HCT116 (cell line): ENCODE data around the gene IL18R1. TPM values are rescaled to one million over a fixed set of nuclear protein-coding genes. Genes with fewer than 3 reads are reported as not detected.

Source experiments
- ATAC-seq: fragments of 200-7000 bp; cut with Tn5 transposase; 2 replicates; pipeline ENCODE4 v1.9.1; 2020; ENCODE audit warnings: mild to moderate bottlenecking, moderate library complexity
- BruUV-seq: library from RNA; stranded (reverse); fragments of 400-500 nt; replicated peaks from 2 replicates; lab custom pipeline; 2021; lab: Mats Ljungman, UMichigan
- CTCF ChIA-PET: fragments of 300-600 bp; sonication (Branson Sonifier 250); formaldehyde crosslinking; loops from one replicate; lab custom pipeline; 2021; ENCODE audit warnings: antibody characterized with exemption; lab: Charles Lee
- POLR2A ChIA-PET: fragments of 300-600, 350-600 bp; sonication (Branson Sonifier 250); formaldehyde crosslinking; loops from one replicate; lab custom pipeline; 2021; ENCODE audit warnings: antibody characterized with exemption; lab: Charles Lee
- RAD21 ChIA-PET, 2 experiments: fragments of 300-600 bp; sonication (Branson Sonifier 250); formaldehyde crosslinking; loops; one replicate each; lab custom pipeline; 2023; ENCODE audit warnings: low total read pairs in 2 of 2; ENCODE audit not compliant: uncharacterized antibody in 2 of 2, unreplicated experiment in 2 of 2, low non-redundant PET in 1 of 2; lab: Charles Lee
- DNase-seq: peaks from one replicate; pipeline ENCODE4 v3.0.0-alpha.2; 2010; ENCODE audit warnings: low read depth, low spot score
- H2AFZ ChIP-seq: fragments of 200-600 bp; shearing (Covaris generic), sonication (generic); 2 replicates; pipeline ENCODE4 v1.6.1; 2017; ENCODE audit warnings: low read depth, mixed run types, mixed read lengths, antibody characterized with exemption, low read length; ENCODE audit not compliant: poor library complexity, severe bottlenecking
- H3K27ac ChIP-seq: 2 replicates; pipeline ENCODE4 v1.5.1; 2012; ENCODE audit warnings: low read depth, low read length
- H3K27me3 ChIP-seq: fragments of 200-600 bp; sonication (generic); 2 replicates; pipeline ENCODE4 v1.6.1; 2016; ENCODE audit warnings: mixed run types, low read length, mixed read lengths; ENCODE audit not compliant: insufficient read depth
- H3K36me3 ChIP-seq, 2 experiments: fragments of 200-500 bp in 1 of 2; fragments of 200-600 bp in 1 of 2; sonication (Bioruptor generic) in 1 of 2; sonication (generic) in 1 of 2; 2 replicates each; pipeline versions ENCODE4 v1.5.1 to v1.6.1; 2014 to 2016; ENCODE audit warnings: low read length in 2 of 2, inconsistent platforms in 1 of 2, mixed read lengths in 1 of 2, mixed run types in 1 of 2; ENCODE audit not compliant: insufficient read depth in 2 of 2, control insufficient read depth in 1 of 2
- H3K4me1 ChIP-seq, 2 experiments: fragments of 200-600 bp in 1 of 2; sonication (generic) in 1 of 2; 2 replicates each; pipeline versions ENCODE4 v1.5.1 to v1.6.1; 2012 to 2017; ENCODE audit warnings: low read length in 2 of 2, inconsistent platforms in 1 of 2, mild to moderate bottlenecking in 1 of 2, mixed read lengths in 1 of 2, mixed run types in 1 of 2, moderate library complexity in 1 of 2; ENCODE audit not compliant: insufficient read depth in 2 of 2, control insufficient read depth in 1 of 2
- H3K4me2 ChIP-seq: fragments of 200-600 bp; sonication (generic); 2 replicates; pipeline ENCODE4 v1.6.1; 2017; ENCODE audit warnings: mixed run types, low read length, mixed read lengths
- H3K4me3 ChIP-seq, 2 experiments: fragments of 200-600 bp in 1 of 2; sonication (generic) in 1 of 2; replicated peaks in 1 of 2; 2 replicates each; pipeline ENCODE4 v1.5.1; 2011 to 2016; ENCODE audit warnings: low read length in 2 of 2, control low read depth in 1 of 2, low read depth in 1 of 2, mild to moderate bottlenecking in 1 of 2, mixed read lengths in 1 of 2, mixed run types in 1 of 2
- H3K79me2 ChIP-seq: fragments of 200-600 bp; sonication (generic); 2 replicates; pipeline ENCODE4 v1.6.1; 2017; ENCODE audit warnings: mild to moderate bottlenecking, mixed run types, low read length, moderate library complexity, mixed read lengths; ENCODE audit not compliant: insufficient read depth
- H3K9ac ChIP-seq: fragments of 200-600 bp; sonication (generic); 2 replicates; pipeline ENCODE4 v1.6.1; 2016; ENCODE audit warnings: low read length, mixed read lengths
- H3K9me2 ChIP-seq: fragments of 200-600 bp; sonication (generic), shearing (Covaris generic); 2 replicates; pipeline ENCODE4 v1.6.1; 2017; ENCODE audit warnings: mixed run types, mild to moderate bottlenecking, moderate library complexity; ENCODE audit not compliant: insufficient read depth
- H3K9me3 ChIP-seq, 2 experiments: fragments of 200-500 bp in 1 of 2; fragments of 200-600 bp in 1 of 2; sonication (Bioruptor generic) in 1 of 2; sonication (generic) in 1 of 2; 2 replicates each; pipeline ENCODE4 v1.6.1; 2014 to 2017; ENCODE audit warnings: low read length in 2 of 2, mixed read lengths in 2 of 2, inconsistent platforms in 1 of 2, low read depth in 1 of 2, mild to moderate bottlenecking in 1 of 2, mixed run types in 1 of 2, moderate library complexity in 1 of 2; ENCODE audit not compliant: control insufficient read depth in 1 of 2, insufficient read depth in 1 of 2
- H4K20me1 ChIP-seq: fragments of 200-600 bp; sonication (generic), shearing (Covaris generic); 2 replicates; pipeline ENCODE4 v1.6.1; 2017; ENCODE audit warnings: mixed run types, mild to moderate bottlenecking, moderate library complexity; ENCODE audit not compliant: insufficient read depth
- CBX3 ChIP-seq: IDR thresholded peaks from 2 replicates; pipeline ENCODE4 v1.6.1; 2012; ENCODE audit warnings: low read depth
- CEBPB ChIP-seq: IDR thresholded peaks from 2 replicates; pipeline ENCODE4 v1.6.1; 2012; ENCODE audit warnings: low read depth
- EGR1 ChIP-seq: IDR thresholded peaks from 2 replicates; pipeline ENCODE4 v1.6.1; 2012; ENCODE audit warnings: low read depth
- ELF1 ChIP-seq: IDR thresholded peaks from 2 replicates; pipeline ENCODE4 v1.6.1; 2012; ENCODE audit warnings: low read depth, borderline replicate concordance
- EZH2 ChIP-seq: fragments of 200-600 bp; sonication (generic); IDR thresholded peaks from 2 replicates; pipeline ENCODE4 v1.6.1; 2017; ENCODE audit warnings: antibody characterized with exemption, mixed run types
- EZH2phosphoT487 ChIP-seq: fragments of 200-600 bp; IDR thresholded peaks from 2 replicates; pipeline ENCODE4 v1.6.1; 2018; ENCODE audit warnings: antibody characterized with exemption, borderline replicate concordance
- FOSL1 ChIP-seq: IDR thresholded peaks from 2 replicates; pipeline ENCODE4 v1.6.1; 2012; ENCODE audit warnings: low read depth
- JUND ChIP-seq: IDR thresholded peaks from 2 replicates; pipeline ENCODE4 v1.6.1; 2012
- POLR2A ChIP-seq: IDR thresholded peaks from 2 replicates; pipeline ENCODE4 v1.7.0; 2011; ENCODE audit warnings: borderline replicate concordance; ENCODE audit not compliant: insufficient read depth, insufficient read length; ENCODE audit errors: extremely low read depth
- RAD21 ChIP-seq: IDR thresholded peaks from 2 replicates; pipeline ENCODE4 v1.6.1; 2012; ENCODE audit warnings: low read depth, mild to moderate bottlenecking
- SIN3A ChIP-seq: IDR thresholded peaks from 2 replicates; pipeline ENCODE4 v1.6.1; 2012; ENCODE audit warnings: low read depth
- SP1 ChIP-seq: IDR thresholded peaks from 2 replicates; pipeline ENCODE4 v1.6.1; 2012; ENCODE audit warnings: low read depth
- SRF ChIP-seq: IDR thresholded peaks from 2 replicates; pipeline ENCODE4 v1.6.1; 2012; ENCODE audit warnings: low read depth
- YY1 ChIP-seq: IDR thresholded peaks from 2 replicates; pipeline ENCODE4 v1.6.1; 2011; ENCODE audit warnings: low read length, low read depth, moderate library complexity, mild to moderate bottlenecking; ENCODE audit not compliant: insufficient replicate concordance; ENCODE audit errors: extremely low read depth
- ZNF274 ChIP-seq: fragments of 200-500 bp; sonication (Bioruptor generic); IDR thresholded peaks from 2 replicates; pipeline ENCODE4 v1.6.1; 2014; ENCODE audit warnings: mild to moderate bottlenecking, low read depth, low read length, inconsistent platforms
- intact Hi-C: fragments of 100-400 bp; cut with micrococcal nuclease; formaldehyde crosslinking; loops from 2 replicates; pipeline ENCODE4 v1.10.0; 2022
- total RNA-seq: library from RNA; stranded (reverse); gene quantifications from one replicate; pipeline ENCODE4 v1.2.1, GENCODE V29; 2021; ENCODE audit not compliant: unreplicated experiment
- TF ChIP-seq, protein P1 (sequence below): IDR thresholded peaks from 2 replicates; pipeline ENCODE4 v1.6.1; 2012
- TF ChIP-seq, protein P2 (sequence below): IDR thresholded peaks from 2 replicates; pipeline ENCODE4 v1.6.1; 2012
- TF ChIP-seq, protein P3 (sequence below): IDR thresholded peaks from 2 replicates; pipeline ENCODE4 v1.6.1; 2011; ENCODE audit warnings: mild to moderate bottlenecking, low read length, moderate library complexity; ENCODE audit not compliant: insufficient replicate concordance; ENCODE audit errors: extremely low read depth
- TF ChIP-seq, protein P4 (sequence below): IDR thresholded peaks from 2 replicates; pipeline ENCODE4 v1.6.1; 2012; ENCODE audit warnings: low read depth
- TF ChIP-seq, protein P5 (sequence below), 3 experiments: fragments of 200-600 bp in 1 of 3; sonication (generic) in 1 of 3; IDR thresholded peaks in 2 of 3; conservative IDR thresholded peaks in 1 of 3; 2 replicates each; pipeline ENCODE4 v1.5.1; 2012 to 2017; ENCODE audit warnings: low read depth in 2 of 3, low read length in 2 of 3, antibody characterized with exemption in 1 of 3, borderline replicate concordance in 1 of 3, control low read depth in 1 of 3, mild to moderate bottlenecking in 1 of 3, mixed read lengths in 1 of 3, mixed run types in 1 of 3, moderate library complexity in 1 of 3; ENCODE audit not compliant: insufficient read depth in 1 of 3

The IL18R1 gene
- total RNA-seq, 1 experiment from 2014 or later: 1.5 TPM

DNA sequence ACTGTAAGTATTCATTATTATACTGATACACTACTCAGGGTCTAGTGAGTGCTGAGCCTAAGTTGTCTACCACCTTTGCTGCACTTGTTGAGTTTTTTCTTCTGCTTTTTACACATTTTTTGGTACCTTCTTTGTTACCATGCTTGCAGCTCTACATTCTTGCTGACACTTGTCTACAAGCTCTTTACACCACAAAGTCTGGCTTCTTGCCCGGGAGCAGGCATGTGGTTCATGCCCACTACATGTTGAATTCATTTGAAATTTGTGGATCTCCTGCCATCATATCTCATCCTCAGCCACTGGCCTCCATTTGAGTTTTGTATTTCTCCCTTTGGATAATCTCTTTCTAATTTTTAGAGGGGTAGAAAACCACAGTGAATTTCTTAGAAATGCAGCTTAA is 29.9 kb downstream of the IL18R1 start:
- DNase-seq: no peak

More for the DNA sequence above, 29.9 kb downstream of the IL18R1 start:
- ChIA-PET RAD21 (no interaction called here), CTCF (no interaction called here), POLR2A (no interaction called here)
- H3K79me2 ChIP-seq: no peaks in the 10 kb centered on the region
- H3K9me2 ChIP-seq: no peaks in the 10 kb centered on the region
- intact Hi-C loops: no loop called here
- H3K4me1 ChIP-seq: no peaks in the 10 kb centered on the region
- no peak overlapping the region for H3K9ac ChIP-seq
- H4K20me1 ChIP-seq: no peaks in the 10 kb centered on the region; the same call in 1 of the 2 replicates
- no peak overlapping the region for H3K27ac ChIP-seq
- no TSS peak for BruUV-seq
- H3K27me3 ChIP-seq: no peaks in the 10 kb centered on the region
- TF ChIP-seq CEBPB (no peak), EZH2phosphoT487 (no peak), SP1 (no peak), EGR1 (no peak), ELF1 (no peak), JUND (no peak), SIN3A (no peak), SRF (no peak), EZH2 (no peak), POLR2A (no peak), YY1 (no peak), ZNF274 (no peak), CBX3 (no peak), RAD21 (no peak), FOSL1 (no peak)
- TF ChIP-seq, protein P1, sequence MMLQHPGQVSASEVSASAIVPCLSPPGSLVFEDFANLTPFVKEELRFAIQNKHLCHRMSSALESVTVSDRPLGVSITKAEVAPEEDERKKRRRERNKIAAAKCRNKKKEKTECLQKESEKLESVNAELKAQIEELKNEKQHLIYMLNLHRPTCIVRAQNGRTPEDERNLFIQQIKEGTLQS: no peak
- TF ChIP-seq, protein P2, sequence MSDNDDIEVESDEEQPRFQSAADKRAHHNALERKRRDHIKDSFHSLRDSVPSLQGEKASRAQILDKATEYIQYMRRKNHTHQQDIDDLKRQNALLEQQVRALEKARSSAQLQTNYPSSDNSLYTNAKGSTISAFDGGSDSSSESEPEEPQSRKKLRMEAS: no peak
- TF ChIP-seq, protein P3, sequence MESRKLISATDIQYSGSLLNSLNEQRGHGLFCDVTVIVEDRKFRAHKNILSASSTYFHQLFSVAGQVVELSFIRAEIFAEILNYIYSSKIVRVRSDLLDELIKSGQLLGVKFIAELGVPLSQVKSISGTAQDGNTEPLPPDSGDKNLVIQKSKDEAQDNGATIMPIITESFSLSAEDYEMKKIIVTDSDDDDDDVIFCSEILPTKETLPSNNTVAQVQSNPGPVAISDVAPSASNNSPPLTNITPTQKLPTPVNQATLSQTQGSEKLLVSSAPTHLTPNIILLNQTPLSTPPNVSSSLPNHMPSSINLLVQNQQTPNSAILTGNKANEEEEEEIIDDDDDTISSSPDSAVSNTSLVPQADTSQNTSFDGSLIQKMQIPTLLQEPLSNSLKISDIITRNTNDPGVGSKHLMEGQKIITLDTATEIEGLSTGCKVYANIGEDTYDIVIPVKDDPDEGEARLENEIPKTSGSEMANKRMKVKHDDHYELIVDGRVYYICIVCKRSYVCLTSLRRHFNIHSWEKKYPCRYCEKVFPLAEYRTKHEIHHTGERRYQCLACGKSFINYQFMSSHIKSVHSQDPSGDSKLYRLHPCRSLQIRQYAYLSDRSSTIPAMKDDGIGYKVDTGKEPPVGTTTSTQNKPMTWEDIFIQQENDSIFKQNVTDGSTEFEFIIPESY: no peak
- TF ChIP-seq, protein P4, sequence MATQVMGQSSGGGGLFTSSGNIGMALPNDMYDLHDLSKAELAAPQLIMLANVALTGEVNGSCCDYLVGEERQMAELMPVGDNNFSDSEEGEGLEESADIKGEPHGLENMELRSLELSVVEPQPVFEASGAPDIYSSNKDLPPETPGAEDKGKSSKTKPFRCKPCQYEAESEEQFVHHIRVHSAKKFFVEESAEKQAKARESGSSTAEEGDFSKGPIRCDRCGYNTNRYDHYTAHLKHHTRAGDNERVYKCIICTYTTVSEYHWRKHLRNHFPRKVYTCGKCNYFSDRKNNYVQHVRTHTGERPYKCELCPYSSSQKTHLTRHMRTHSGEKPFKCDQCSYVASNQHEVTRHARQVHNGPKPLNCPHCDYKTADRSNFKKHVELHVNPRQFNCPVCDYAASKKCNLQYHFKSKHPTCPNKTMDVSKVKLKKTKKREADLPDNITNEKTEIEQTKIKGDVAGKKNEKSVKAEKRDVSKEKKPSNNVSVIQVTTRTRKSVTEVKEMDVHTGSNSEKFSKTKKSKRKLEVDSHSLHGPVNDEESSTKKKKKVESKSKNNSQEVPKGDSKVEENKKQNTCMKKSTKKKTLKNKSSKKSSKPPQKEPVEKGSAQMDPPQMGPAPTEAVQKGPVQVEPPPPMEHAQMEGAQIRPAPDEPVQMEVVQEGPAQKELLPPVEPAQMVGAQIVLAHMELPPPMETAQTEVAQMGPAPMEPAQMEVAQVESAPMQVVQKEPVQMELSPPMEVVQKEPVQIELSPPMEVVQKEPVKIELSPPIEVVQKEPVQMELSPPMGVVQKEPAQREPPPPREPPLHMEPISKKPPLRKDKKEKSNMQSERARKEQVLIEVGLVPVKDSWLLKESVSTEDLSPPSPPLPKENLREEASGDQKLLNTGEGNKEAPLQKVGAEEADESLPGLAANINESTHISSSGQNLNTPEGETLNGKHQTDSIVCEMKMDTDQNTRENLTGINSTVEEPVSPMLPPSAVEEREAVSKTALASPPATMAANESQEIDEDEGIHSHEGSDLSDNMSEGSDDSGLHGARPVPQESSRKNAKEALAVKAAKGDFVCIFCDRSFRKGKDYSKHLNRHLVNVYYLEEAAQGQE: no peak
- TF ChIP-seq, protein P5, sequence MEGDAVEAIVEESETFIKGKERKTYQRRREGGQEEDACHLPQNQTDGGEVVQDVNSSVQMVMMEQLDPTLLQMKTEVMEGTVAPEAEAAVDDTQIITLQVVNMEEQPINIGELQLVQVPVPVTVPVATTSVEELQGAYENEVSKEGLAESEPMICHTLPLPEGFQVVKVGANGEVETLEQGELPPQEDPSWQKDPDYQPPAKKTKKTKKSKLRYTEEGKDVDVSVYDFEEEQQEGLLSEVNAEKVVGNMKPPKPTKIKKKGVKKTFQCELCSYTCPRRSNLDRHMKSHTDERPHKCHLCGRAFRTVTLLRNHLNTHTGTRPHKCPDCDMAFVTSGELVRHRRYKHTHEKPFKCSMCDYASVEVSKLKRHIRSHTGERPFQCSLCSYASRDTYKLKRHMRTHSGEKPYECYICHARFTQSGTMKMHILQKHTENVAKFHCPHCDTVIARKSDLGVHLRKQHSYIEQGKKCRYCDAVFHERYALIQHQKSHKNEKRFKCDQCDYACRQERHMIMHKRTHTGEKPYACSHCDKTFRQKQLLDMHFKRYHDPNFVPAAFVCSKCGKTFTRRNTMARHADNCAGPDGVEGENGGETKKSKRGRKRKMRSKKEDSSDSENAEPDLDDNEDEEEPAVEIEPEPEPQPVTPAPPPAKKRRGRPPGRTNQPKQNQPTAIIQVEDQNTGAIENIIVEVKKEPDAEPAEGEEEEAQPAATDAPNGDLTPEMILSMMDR (IDR thresholded peaks at IDR 0.05 in 2 of 3, conservative IDR thresholded peaks at IDR 0.05 in 1 of 3; ENCODE audit: borderline replicate concordance in 1 of 3, insufficient read depth in 1 of 3, low read depth in 2 of 3, low read length in 2 of 3): no peak
- TF ChIP-seq, all 23 proteins: peak for 0
- no peak for ATAC-seq
- Histone ChIP-seq H2AFZ (no peak overlapping the region), H3K36me3 (no peaks in the 10 kb centered on the region), H3K4me3 (no peak overlapping the region), H3K4me2 (no peak overlapping the region), H3K9me3 (peaks cover 6 to 8% of the 10 kb centered on the region in 2 experiments; a peak in 1 of 4 replicates)
